Skin of body (tissue), 2 donors: Measurements from ENCODE around the gene USF3. TPM values are rescaled to one million over a fixed set of nuclear protein-coding genes. Genes with fewer than 3 reads are reported as not detected.
A peak's percentile ranks its signal among the peaks of the same experiment; 100 is the strongest.

Experiments used
- DNase-seq: peaks from one replicate; lab custom pipeline; 2025; lab: John Stamatoyannopoulos, UW
- total RNA-seq: library from RNA; depleted of rRNA; stranded (reverse); fragments of >200 nt; gene quantifications from one replicate; pipeline ENCODE4 v1.2.3, GENCODE V29; 2014

Gene USF3
- total RNA-seq, 1 donor from 2014 or later: 8.9 TPM

- DNase-seq: no peak
Measured at GRCh38 chr3:113698956-113699355, 2.5 kb upstream of the USF3 start.

- no peak for DNase-seq
Measured at GRCh38 chr3:113698213-113698742, 1.8 kb upstream of the USF3 start.

DNA sequence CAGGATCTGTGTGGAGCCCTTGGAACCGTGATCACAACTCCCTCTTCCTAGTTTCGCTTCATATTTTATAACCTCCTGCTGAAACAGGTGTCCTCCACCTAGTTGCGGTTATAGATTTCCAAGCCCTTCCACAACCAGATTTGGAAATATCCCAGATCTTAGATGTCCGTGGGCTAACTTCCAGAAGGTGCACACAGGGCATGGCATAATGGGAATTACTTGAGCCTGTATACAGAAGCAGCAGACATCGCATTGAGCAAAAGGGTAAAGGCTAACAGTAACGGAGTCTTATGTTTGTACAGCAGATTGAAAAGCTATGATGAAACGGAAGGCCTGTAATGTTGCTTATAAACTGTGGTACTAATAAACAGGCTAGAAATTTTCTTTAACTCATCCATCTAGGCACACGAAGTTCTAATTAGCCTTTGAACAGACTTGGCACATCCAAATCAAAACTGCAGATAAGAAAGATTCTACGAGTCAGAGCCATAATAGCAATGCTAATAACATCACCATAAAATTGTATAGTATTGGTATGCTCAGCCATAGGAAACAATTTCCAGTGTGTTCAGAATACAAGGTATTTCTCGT lies 1.2 kb upstream of the USF3 start:
- no peak for DNase-seq

DNA sequence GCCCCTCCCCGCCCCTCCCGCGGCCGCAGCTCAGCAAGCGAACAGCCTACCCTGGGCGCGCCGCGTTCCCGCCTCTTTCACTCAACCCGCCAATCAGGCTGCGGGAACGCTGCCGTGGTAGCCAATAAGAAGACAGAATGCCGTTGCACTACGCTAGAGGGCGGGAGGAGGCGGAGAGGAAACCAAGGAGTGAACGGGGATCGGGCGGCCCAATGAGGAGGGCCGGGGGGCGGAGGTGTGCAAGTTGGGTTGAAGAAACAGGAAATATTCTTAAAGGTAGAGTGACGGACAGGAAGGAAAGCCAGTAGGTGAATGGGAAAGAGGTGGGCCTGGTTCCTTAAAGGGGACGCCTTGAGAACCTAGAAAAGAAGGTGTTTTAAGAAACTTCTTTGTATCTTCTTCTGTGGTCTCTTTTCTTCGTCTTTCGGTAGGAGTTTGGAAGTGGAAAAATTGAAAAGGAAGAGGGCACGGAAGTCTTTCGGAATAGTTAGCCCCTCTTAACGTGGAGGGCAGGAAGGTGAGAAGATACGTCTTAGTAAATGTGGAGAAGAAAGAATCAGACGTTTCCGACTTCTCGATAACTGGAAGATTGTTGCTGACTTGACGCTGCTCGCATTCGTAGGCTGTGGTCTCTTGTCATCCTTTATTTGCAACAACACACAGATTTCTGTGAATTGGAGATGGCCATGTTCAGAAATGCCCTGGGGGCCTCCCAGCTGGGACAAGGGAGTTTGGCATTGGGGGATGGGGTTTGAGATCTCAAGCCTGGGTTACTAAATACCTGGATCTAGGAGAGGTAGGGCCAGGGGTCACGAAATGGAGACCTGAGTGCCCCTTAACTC lies 437 bp upstream of the USF3 start:
- peak; percentile 99 for DNase-seq

- DNase-seq: no peak
Measured at GRCh38 chr3:113695431-113695785, 1.0 kb downstream of the USF3 start.

DNA sequence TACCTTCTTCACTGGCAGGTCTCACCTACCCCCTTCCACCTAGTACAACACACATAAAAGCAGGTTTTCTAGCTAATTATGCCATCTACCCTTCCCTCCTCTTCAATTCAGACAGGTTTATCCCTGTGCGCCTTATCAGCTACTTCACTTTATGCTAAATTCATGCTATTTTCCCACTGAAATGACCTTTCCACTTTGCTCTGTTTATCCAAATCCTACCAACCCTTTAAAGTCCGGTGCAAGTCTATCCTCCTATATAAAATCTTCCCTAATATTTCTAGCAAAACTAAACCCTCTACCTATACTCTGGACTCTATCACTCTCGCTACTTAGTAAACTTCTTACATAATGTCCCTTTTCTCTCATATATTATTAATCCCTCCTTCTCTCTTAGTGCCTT lies 6.0 kb downstream of the USF3 start:
- DNase-seq: no peak

DNA sequence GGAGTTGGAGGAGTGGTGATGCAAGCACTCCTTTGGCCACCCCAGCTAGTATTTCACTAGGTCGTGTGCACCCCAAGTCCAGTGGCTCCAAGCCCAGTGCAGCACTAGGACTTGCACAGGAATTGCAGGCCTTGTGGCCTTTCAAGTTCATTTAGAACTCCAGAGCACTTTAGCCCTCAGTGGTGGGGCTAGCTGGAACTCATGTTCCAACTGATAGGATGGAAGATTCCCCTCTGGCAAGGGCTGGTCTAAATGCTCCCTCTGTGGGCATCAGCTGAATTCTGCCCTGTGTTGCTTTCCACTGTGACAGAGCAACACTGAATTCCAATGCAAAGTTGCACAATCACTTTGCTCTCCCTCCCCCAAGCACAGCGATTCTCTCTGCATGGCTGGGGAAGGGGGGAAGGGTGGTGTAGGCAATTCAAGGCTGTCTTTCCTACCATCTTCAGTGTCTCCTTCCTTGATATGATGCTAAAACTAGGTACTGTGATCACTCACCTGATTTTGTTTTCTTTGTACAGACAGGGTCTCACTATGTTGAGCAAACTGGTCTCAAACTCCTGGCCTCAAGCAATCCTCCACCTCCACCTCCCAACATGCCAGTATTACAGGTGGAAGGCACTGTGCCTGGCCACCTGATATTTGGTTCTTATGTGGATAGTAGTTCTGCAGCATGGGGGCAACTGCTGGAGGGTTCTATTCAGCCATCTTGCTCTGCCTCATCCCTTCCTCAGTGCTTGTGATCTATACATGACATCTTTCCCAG lies 10.3 kb downstream of the USF3 start:
- DNase-seq: no peak

DNA sequence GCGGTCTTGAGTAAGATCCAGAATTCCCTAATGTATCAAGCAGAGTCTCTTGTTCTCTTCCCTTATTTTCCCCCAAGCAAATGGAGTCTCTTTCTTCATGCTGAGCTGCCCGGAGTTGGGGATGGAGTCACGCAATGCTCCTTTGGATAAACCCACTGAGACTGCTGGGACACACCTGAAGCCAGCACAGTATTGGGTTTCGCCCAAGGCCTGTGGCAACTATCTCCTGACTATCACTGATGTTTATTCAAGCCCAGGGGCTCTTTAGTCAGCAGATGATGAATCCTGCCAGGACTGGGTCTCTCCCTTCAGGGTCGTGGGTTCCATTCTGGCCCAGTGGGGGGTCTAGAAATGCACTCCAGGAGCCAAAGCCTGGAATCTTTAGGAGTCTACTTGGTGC lies 11.3 kb downstream of the USF3 start:
- no peak for DNase-seq

DNA sequence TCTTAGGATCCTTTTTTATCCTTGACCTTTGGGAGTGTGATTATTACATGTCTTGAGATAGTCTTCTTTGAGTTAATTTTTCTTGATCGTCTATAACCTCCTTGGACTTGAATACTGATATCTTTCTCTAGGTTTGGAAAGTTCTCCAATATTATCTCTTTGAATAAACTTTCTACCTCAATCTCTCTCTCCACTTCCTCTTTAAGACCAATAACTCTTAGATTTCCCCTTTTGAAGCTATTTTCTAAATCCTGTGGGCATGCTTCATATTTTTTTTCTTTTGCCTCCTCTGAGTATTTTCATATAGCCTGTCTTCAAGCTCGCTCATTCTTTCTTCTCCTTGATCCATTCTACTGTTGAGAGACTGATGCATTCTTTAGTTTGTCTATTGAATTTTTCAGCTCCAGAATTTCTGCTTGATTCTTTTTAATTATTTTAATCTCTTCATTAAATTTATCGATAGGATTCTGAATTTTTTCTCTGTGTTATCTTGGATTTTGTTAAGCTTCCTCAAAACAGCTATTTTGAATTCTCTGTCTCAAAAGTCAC lies 12.1 kb downstream of the USF3 start:
- DNase-seq: no peak

GRCh38 chr3:113678773-113679172 lies 17.7 kb downstream of the USF3 start:
- no peak for DNase-seq

DNA sequence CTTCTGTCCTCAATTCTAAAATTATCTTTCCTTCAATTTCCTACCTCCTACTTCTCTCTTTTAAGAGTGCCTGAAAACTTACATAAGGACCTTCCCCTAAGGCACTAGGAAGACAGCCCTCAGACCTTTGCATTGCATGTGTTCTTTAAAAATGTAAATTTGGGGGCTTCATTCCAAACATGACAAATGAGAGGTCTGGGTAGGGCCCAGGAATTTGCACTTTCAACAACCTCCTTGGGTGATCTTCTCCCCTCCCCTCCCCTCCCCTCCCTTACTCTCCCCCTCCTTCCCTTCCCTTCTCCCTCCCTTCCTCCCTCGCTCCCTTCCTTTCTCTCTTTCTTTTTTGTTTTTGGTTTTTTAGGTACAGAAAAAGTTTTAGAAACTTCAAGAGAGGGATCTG lies 18.7 kb downstream of the USF3 start:
- no peak for DNase-seq

DNA sequence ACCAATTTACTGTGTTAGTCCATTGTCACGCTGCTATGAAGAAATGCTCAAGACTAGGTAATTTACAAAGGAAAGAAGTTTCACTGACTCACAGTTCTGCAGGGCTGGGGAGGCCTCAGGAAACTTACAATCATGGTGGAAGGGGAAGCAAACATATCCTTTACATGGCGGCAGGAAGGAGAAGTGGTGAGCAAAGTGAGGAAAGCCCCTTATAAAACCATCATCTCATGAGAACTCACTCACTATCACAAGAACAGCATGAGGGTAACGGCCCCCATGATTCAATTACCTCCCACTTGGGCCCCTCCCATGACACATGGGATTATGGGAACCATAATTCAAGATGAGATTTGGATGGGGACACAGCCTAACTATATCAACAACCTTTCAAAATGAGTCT lies 20.2 kb downstream of the USF3 start:
- no peak for DNase-seq

- DNase-seq: no peak
Measured at GRCh38 chr3:113673593-113673992, 22.8 kb downstream of the USF3 start.

DNA sequence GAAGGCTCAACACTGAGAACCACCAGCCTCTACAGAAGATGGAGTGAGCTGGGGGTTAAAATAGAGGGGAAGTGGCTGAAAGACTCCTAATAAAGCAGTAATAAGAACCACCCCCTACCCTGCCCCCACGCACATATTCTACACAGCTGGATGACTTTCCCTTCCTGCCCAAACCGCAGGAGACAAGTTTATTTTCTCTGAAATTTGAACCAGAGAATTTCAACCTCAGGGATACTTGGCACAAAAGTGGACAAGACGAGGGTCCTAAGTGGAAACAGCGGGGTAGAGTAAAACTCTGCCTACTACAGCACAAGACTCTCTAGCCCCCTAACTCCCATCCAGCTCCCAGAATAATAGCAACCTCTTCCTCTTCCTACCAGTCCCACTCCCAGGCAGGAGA lies 28.4 kb downstream of the USF3 start:
- DNase-seq: peak; percentile 35

GRCh38 chr3:113664523-113665094 lies 31.8 kb downstream of the USF3 start:
- no peak for DNase-seq

- no peak for DNase-seq
Measured at GRCh38 chr3:113663761-113664160, 32.7 kb downstream of the USF3 start.

- DNase-seq: no peak
Measured at GRCh38 chr3:113663324-113663750, 33.1 kb downstream of the USF3 start.

GRCh38 chr3:113662824-113663223 lies 33.6 kb downstream of the USF3 start:
- DNase-seq: no peak

GRCh38 chr3:113660896-113661295 lies 35.5 kb downstream of the USF3 start:
- no peak for DNase-seq

DNA sequence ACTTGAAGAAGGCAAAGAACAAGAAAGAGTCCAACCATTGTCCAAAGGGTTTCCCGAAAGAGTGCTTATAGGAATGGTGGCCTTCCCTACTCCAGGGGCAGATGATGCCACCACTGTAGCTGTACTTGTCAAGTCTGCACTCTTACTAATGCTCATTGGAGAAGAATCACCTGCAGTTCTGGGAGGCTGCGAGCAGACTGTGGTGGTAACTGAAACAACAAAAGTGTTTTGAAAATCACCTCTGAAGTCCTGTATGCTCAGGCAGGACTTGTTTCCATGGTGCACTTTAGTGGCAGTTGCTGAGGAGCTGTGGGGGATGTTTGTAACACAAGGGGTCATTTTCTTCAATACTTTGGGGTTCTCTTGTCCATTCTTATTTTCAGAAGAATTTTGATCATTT lies 36.0 kb downstream of the USF3 start:
- DNase-seq: no peak

- DNase-seq: no peak
Measured at GRCh38 chr3:113659996-113660395, 36.4 kb downstream of the USF3 start.
